ENCODE results near the gene ANO9.

DNA sequence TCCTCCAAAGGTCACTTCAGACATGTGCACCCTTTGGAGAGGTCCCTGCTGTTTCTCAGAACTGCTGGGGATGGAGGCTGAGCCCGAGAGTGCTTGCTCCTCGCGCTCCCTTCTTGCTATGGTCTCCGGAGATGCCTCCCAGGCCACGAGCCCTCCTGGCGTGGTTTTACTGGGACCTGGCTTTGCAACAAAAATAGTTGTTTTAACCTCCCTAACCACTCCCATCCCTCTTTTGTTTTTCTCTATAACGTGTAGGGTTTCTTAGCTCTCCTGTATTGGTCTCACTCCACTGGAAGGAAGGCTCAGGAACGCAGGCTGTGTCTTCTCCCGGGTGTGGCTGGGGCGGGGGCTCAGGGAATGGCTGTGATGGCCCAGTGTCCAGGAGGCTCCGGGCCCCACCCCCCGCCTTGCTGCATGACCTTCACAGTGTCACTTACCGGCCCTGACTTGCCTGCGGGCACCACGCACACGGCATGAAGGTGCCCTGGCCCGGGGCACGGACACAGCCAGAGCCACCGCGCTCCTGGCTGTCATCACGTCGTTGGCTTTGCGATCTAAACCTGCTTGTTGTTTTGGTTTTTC lies 13.8 kb upstream of the ANO9 start:
- no peak for TF ChIP-seq CTCF (conservative IDR thresholded peaks at IDR 0.05; ENCODE audit: low read depth, low read length)
- no peak for TF ChIP-seq EZH2 (IDR thresholded peaks at IDR 0.05; ENCODE audit: low read length, unreplicated experiment)
- no peak for TF ChIP-seq EZH2phosphoT487 (IDR thresholded peaks at IDR 0.05; ENCODE audit: borderline replicate concordance, low read length)
